B cell (primary cell): Measurements from ENCODE around the gene PSEN1.

Experiments
- CTCF ChIP-seq: fragments of 200-600 bp; IDR thresholded peaks from one replicate; pipeline ENCODE4 v1.8.0; 2022; ENCODE audit warnings: antibody characterized with exemption, mild to moderate bottlenecking
- EZH2 ChIP-seq: IDR thresholded peaks from 2 replicates; pipeline ENCODE4 v1.6.1; 2012; ENCODE audit warnings: borderline replicate concordance, low read depth, mild to moderate bottlenecking, moderate library complexity, low read length; ENCODE audit not compliant: insufficient read depth, poor library complexity, severe bottlenecking

DNA sequence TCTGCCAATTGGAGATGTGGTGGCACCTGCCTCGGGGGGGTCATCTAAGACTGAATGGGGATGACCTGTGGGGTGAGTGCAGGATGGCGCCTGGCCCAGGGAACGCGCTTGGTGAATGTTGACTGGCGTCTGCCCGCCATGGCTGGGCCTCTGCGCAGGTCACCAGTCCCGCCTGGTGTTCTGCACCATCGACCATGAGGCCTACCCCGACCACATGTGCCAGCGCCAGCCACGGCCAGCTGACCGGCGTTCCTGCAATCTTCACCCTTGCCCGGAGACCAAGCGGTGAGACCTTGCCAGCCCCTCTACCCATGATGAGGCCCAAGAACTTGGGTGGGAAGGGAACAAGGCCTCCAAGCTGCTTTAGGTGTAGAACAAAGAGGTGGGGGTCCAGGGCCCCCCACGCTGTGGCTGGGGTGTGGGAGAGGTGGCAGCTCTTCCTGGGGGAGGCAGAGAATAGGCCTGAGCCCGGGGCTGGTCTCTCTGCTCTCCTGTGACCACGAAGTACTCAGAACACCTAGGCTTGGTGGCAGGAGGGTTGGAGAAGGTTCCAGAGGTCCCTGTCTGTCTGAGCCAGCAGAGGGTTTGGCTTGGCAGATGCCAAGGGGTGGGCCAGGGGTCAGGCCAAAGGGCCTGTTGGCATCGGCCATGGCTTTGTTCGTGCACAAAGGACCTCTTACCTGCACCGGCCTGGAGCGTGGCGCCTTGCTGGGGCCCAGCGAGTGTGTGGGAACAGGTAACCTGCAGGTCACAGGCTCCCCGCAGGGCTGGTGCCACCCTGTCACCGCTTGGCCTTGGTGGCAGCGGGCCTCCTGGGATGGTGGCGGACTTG is 116.4 kb downstream of the PSEN1 start:
- TF ChIP-seq CTCF (no peak), EZH2 (no peak)
